Keratinocyte (primary cell): ENCODE data around the gene IGFBP7.

ENCODE experiments used
- EZH2 ChIP-seq: IDR thresholded peaks from one replicate; pipeline ENCODE4 v1.6.1; 2012; ENCODE audit warnings: inconsistent platforms, mild to moderate bottlenecking, low read length, moderate library complexity
- TF ChIP-seq, protein P1 (sequence below), 3 experiments: IDR thresholded peaks in 1 of 3; conservative IDR thresholded peaks in 1 of 3; optimal IDR thresholded peaks in 1 of 3; 2 replicates in 2 of 3; 3 replicates in 1 of 3; pipeline versions ENCODE3 to v1.5.1; 2011; ENCODE audit warnings: low read length in 3 of 3, mild to moderate bottlenecking in 3 of 3, moderate library complexity in 2 of 3, control low read depth in 1 of 3, inconsistent platforms in 1 of 3; ENCODE audit not compliant: insufficient read depth in 2 of 3; ENCODE audit errors: extremely low read depth in 1 of 3

DNA sequence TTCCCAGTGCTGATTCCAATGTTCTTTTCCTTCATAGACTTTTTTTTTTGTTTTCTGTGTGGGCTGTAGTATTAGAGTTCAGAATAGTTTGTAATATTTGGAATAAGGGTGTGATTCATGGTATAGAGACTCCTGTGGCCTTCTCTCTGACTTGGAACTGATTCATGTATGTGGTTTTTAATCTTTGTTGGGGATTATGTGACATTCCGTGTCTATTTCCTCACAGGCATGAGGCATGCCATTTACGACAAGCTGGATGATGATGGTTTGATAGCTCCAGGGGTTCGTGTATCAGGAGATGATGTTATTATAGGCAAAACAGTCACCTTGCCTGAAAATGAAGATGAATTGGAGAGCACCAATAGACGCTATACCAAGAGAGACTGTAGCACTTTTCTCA lies 87.1 kb downstream of the IGFBP7 start:
- TF ChIP-seq, protein P1, sequence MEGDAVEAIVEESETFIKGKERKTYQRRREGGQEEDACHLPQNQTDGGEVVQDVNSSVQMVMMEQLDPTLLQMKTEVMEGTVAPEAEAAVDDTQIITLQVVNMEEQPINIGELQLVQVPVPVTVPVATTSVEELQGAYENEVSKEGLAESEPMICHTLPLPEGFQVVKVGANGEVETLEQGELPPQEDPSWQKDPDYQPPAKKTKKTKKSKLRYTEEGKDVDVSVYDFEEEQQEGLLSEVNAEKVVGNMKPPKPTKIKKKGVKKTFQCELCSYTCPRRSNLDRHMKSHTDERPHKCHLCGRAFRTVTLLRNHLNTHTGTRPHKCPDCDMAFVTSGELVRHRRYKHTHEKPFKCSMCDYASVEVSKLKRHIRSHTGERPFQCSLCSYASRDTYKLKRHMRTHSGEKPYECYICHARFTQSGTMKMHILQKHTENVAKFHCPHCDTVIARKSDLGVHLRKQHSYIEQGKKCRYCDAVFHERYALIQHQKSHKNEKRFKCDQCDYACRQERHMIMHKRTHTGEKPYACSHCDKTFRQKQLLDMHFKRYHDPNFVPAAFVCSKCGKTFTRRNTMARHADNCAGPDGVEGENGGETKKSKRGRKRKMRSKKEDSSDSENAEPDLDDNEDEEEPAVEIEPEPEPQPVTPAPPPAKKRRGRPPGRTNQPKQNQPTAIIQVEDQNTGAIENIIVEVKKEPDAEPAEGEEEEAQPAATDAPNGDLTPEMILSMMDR (optimal IDR thresholded peaks at IDR 0.05 in 1 of 3, IDR thresholded peaks at IDR 0.05 in 1 of 3, conservative IDR thresholded peaks at IDR 0.05 in 1 of 3; ENCODE audit: extremely low read depth in 1 of 3, insufficient read depth in 2 of 3, low read length in 3 of 3) = no peak
- no peak for TF ChIP-seq EZH2
